GM12892 (cell line): ENCODE results near the gene KRT76.

Source experiments
- POLR2A ChIP-seq: IDR thresholded peaks from 2 replicates; pipeline ENCODE4 v1.6.1; 2011; ENCODE audit warnings: low read depth, low read length, control low read depth
- POLR2AphosphoS5 ChIP-seq: IDR thresholded peaks from 2 replicates; pipeline ENCODE4 v1.6.1; 2011; ENCODE audit warnings: low read depth, low read length, control low read depth
- TAF1 ChIP-seq: IDR thresholded peaks from 2 replicates; pipeline ENCODE4 v1.6.1; 2011; ENCODE audit warnings: low read depth, mild to moderate bottlenecking, control low read depth, low read length, borderline replicate concordance

GRCh38 chr12:52812073-52812400, 34.9 kb upstream of the KRT76 start:
- TF ChIP-seq POLR2AphosphoS5 = no peak
- TF ChIP-seq POLR2A = no peak
- no peak for TF ChIP-seq TAF1
